GM12878 (cell line): ENCODE measurements around the gene GPLD1. TPM values are rescaled to one million over a fixed set of nuclear protein-coding genes. Genes with fewer than 3 reads are reported as not detected.

ENCODE experiments used
- ATAC-seq: fragments of 200-7000 bp; cut with Tn5 transposase; 3 replicates; pipeline ENCODE4 v1.9.1; 2020; ENCODE audit warnings: mild to moderate bottlenecking, moderate library complexity
- BruUV-seq: library from RNA; stranded (reverse); fragments of 400-500 nt; replicated peaks from 2 replicates; lab custom pipeline; 2021; lab: Mats Ljungman, UMichigan
- CTCF ChIA-PET: fragments of 300-600 bp; sonication (Branson Sonifier 250); formaldehyde crosslinking; extraction: SDS; loops from one replicate; lab custom pipeline; 2021; ENCODE audit warnings: inconsistent platforms; lab: Yijun Ruan, JAX
- POLR2A ChIA-PET: fragments of 350-600 bp; formaldehyde crosslinking; extraction: SDS; loops from one replicate; lab custom pipeline; 2021; ENCODE audit warnings: inconsistent platforms; lab: Charles Lee
- RAD21 ChIA-PET: fragments of 300-600 bp; sonication (Branson Sonifier 250); formaldehyde crosslinking; loops from one replicate; lab custom pipeline; 2023; ENCODE audit warnings: antibody characterized with exemption; ENCODE audit not compliant: unreplicated experiment; lab: Charles Lee
- SMC1A ChIA-PET: fragments of 300-600 bp; sonication (Branson Sonifier 250); formaldehyde crosslinking; loops from one replicate; lab custom pipeline; 2023; ENCODE audit not compliant: unreplicated experiment, uncharacterized antibody; lab: Charles Lee
- DNase-seq: peaks from one replicate; pipeline ENCODE4 v3.0.0-alpha.2; 2011; ENCODE audit warnings: low read depth, low spot score
- FAIRE-seq: peaks from 3 replicates; lab custom pipeline; 2011; peaks lifted over from hg19 to GRCh38; lab: Jason Lieb, UNC
- H2AFZ ChIP-seq: 2 replicates; pipeline ENCODE4 v1.6.0; 2011; ENCODE audit warnings: low read depth, low read length, control low read depth; ENCODE audit not compliant: control insufficient read depth
- H3K27ac ChIP-seq: 2 replicates; pipeline ENCODE4 v1.5.1; 2011; ENCODE audit warnings: control low read depth; ENCODE audit not compliant: control insufficient read depth, insufficient read depth
- H3K27me3 ChIP-seq, 2 experiments: replicated peaks in 1 of 2; 2 replicates each; pipeline versions ENCODE4 v1.6.0 to v1.6.1; 2011; ENCODE audit warnings: low read length in 1 of 2; ENCODE audit not compliant: control insufficient read depth in 2 of 2, insufficient read depth in 2 of 2
- H3K36me3 ChIP-seq, 2 experiments: 2 replicates each; pipeline ENCODE4 v1.5.1; 2011; ENCODE audit warnings: low read length in 1 of 2; ENCODE audit not compliant: control insufficient read depth in 2 of 2, insufficient read depth in 2 of 2
- H3K4me1 ChIP-seq: 2 replicates; pipeline ENCODE4 v1.6.1; 2011; ENCODE audit warnings: mild to moderate bottlenecking, low read length, moderate library complexity, mixed read lengths; ENCODE audit not compliant: control insufficient read depth, insufficient read depth
- H3K4me2 ChIP-seq: 2 replicates; pipeline ENCODE4 v1.6.0; 2011; ENCODE audit warnings: control low read depth; ENCODE audit not compliant: control insufficient read depth, insufficient read depth
- H3K4me3 ChIP-seq: fragments of 200-600 bp; sonication (generic); 2 replicates; pipeline ENCODE4 v1.5.1; 2016
- H3K79me2 ChIP-seq: 2 replicates; pipeline ENCODE4 v1.6.0; 2011; ENCODE audit warnings: low read length; ENCODE audit not compliant: control insufficient read depth, insufficient read depth
- H3K9ac ChIP-seq: 2 replicates; pipeline ENCODE4 v1.8.0; 2011; ENCODE audit warnings: low read length, control low read depth, mixed read lengths; ENCODE audit not compliant: control insufficient read depth, insufficient read depth
- H3K9me3 ChIP-seq: replicated peaks from 3 replicates; pipeline ENCODE4 v1.5.1; 2011; ENCODE audit warnings: mild to moderate bottlenecking, low read length; ENCODE audit not compliant: control insufficient read depth, insufficient read depth
- H4K20me1 ChIP-seq: 2 replicates; pipeline ENCODE4 v1.6.0; 2011; ENCODE audit not compliant: control insufficient read depth, insufficient read depth
- CEBPB ChIP-seq, 2 experiments: fragments of 150-350 bp in 1 of 2; IDR thresholded peaks; 2 replicates each; pipeline ENCODE4 v1.6.1; 2012 to 2014; ENCODE audit warnings: low read depth in 2 of 2, low read length in 2 of 2, borderline replicate concordance in 1 of 2, inconsistent platforms in 1 of 2
- ETV6 ChIP-seq, 2 experiments: fragments of 450-650 bp in 1 of 2; IDR thresholded peaks in 1 of 2; conservative IDR thresholded peaks in 1 of 2; 2 replicates each; pipeline ENCODE4 v1.6.1; 2014; ENCODE audit warnings: antibody characterized with exemption in 1 of 2, borderline replicate concordance in 1 of 2, low read depth in 1 of 2, mild to moderate bottlenecking in 1 of 2, moderate library complexity in 1 of 2
- LARP7 ChIP-seq: fragments of 450-650 bp; IDR thresholded peaks from 2 replicates; pipeline ENCODE4 v1.6.1; 2017; ENCODE audit warnings: mild to moderate bottlenecking
- MTA2 ChIP-seq: fragments of 450-650 bp; IDR thresholded peaks from 2 replicates; pipeline ENCODE4 v1.6.1; 2016; ENCODE audit warnings: low read depth, mild to moderate bottlenecking, moderate library complexity
- PAX5 ChIP-seq: IDR thresholded peaks from 2 replicates; pipeline ENCODE4 v1.6.1; 2011; ENCODE audit warnings: low read depth, low read length, borderline replicate concordance
- PML ChIP-seq: IDR thresholded peaks from 2 replicates; pipeline ENCODE4 v1.6.1; 2012; ENCODE audit warnings: low read length, inconsistent platforms
- RAD21 ChIP-seq: IDR thresholded peaks from 2 replicates; pipeline ENCODE4 v1.6.1; 2011; ENCODE audit warnings: mild to moderate bottlenecking, low read depth, low read length, moderate library complexity; ENCODE audit not compliant: insufficient read depth
- RELA ChIP-seq: fragments of 450-650 bp; IDR thresholded peaks from 2 replicates; pipeline ENCODE4 v1.8.0; 2014; ENCODE audit warnings: borderline replicate concordance; ENCODE audit not compliant: partially characterized antibody
- TAF1 ChIP-seq: IDR thresholded peaks from 2 replicates; pipeline ENCODE4 v1.6.1; 2011; ENCODE audit warnings: mild to moderate bottlenecking, low read depth, low read length, borderline replicate concordance
- WRNIP1 ChIP-seq: IDR thresholded peaks from 2 replicates; pipeline ENCODE4 v1.6.1; 2011; ENCODE audit warnings: low read depth, low read length, improper control_type of control experiment, borderline replicate concordance
- ZBED1 ChIP-seq: IDR thresholded peaks from 2 replicates; pipeline ENCODE4 v1.6.1; 2016; ENCODE audit warnings: borderline replicate concordance
- WGBS: methylation state at CpG from one replicate; pipeline ENCODE4 v1.1.6; 2016; ENCODE audit warnings: low lambda C conversion rate; ENCODE audit not compliant: insufficient replicate concordance, insufficient coverage; ENCODE audit errors: missing lambda C conversion rate; 5-methylcytosine and 5-hydroxymethylcytosine counted together
- in situ Hi-C: fragments of 300-500 bp; cut with MboI; formaldehyde crosslinking; loops from 9 replicates; pipeline ENCODE4 v1.14.3; 2018; ENCODE audit warnings: mixed read lengths
- intact Hi-C: fragments of 100-400 bp; cut with micrococcal nuclease; formaldehyde crosslinking; loops from one replicate; pipeline ENCODE4 v1.14.2; 2022; ENCODE audit not compliant: unreplicated experiment
- polyA plus RNA-seq, 11 experiments: library from polyadenylated mRNA; depleted of rRNA in 4 of 11; unstranded in 6 of 11; stranded (reverse) in 5 of 11; fragments of >200 nt; fragmentation: Nextera tagmentation in 4 of 11; fragmentation: Illumina TruSeq in 1 of 11; extraction: Ambion mirVana in 4 of 11; extraction: Trizol in 1 of 11; gene quantifications; 1 replicate in 1 of 11; 2 replicates in 10 of 11; pipeline versions ENCODE4 v1.2.1 to v1.2.3, GENCODE V29; 2011 to 2016; ENCODE audit warnings: inconsistent platforms in 2 of 11, missing spikeins in 2 of 11, low read depth in 1 of 11
- total RNA-seq, 4 experiments: library from RNA; depleted of rRNA in 3 of 4; stranded (reverse); fragments of >200 nt in 3 of 4; fragmentation: Illumina TruSeq in 1 of 4; extraction: Trizol in 1 of 4; gene quantifications; 2 replicates each; pipeline versions ENCODE4 v1.2.1 to v1.2.3, GENCODE V29; 2013 to 2021
- TF ChIP-seq, protein P1 (sequence below): IDR thresholded peaks from 2 replicates; pipeline ENCODE4 v1.6.1; 2012; ENCODE audit warnings: low read depth, low read length, improper control_type of control experiment
- TF ChIP-seq, protein P2 (sequence below): fragments of 450-650 bp; IDR thresholded peaks from 2 replicates; pipeline ENCODE4 v1.6.1; 2016; ENCODE audit warnings: mild to moderate bottlenecking, moderate library complexity, borderline replicate concordance
- TF ChIP-seq, protein P3 (sequence below): IDR thresholded peaks from 2 replicates; pipeline ENCODE4 v1.6.1; 2012; ENCODE audit warnings: improper control_type of control experiment, low read depth, low read length; ENCODE audit not compliant: insufficient replicate concordance

The GPLD1 gene
- total and polyA plus RNA-seq, 10 of the 15 experiments (the other 5 are each of a cell fraction or from before 2014, with no cell fraction given) = 0.04 to 1.0 (median 0.69) TPM

DNA sequence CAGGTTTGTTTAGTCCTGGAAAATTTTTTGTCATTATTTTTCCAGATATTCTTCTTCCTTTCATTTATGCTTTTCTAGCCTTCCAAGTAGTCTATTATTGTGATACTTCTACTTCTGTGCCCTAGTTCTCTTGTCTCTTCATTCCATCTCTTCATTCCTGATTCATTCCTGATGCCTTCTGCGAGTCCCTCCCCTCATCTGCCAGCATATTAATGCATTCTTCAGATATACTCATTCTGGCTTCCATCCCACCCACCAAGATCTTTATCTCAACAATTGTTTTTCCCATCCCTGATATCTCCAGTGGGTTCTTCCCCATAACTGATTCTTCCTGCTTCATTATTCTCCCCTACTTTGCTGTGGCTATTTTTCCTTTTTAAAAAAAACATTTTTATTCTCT, 40.6 kb upstream of the GPLD1 start:
- Histone ChIP-seq H3K27ac (no peak overlapping the region), H3K4me3 (no peak overlapping the region), H3K9me3 (no peaks in the 10 kb centered on the region), H3K27me3 (no peaks in the 10 kb centered on the region), H2AFZ (no peak overlapping the region), H3K36me3 (no peaks in the 10 kb centered on the region; a peak in 1 of 4 replicates), H4K20me1 (no peaks in the 10 kb centered on the region), H3K4me2 (no peak overlapping the region), H3K9ac (no peak overlapping the region), H3K79me2 (no peaks in the 10 kb centered on the region), H3K4me1 (no peaks in the 10 kb centered on the region)
- POLR2A ChIA-PET = no interaction called here
- SMC1A ChIA-PET = interaction anchor here (2.0 kb wide), 1 partner anchor 9 kb away, joined by 4 read pairs; no protein-coding TSS in a partner anchor
- ATAC-seq (no peak), FAIRE-seq (no peak), DNase-seq (no peak)
- BruUV-seq = no TSS peak
- WGBS = 64% methylated on average over 1 of the region's 1 CpG
- intact Hi-C loops (no loop called here), in situ Hi-C loops (loop anchor here (10.0 kb wide), 1 partner anchor 245 kb away; no protein-coding TSS in a partner anchor)
- CTCF ChIA-PET = interaction anchor here (1.0 to 1.1 kb wide), 2 partner anchors 9 to 54 kb away, joined by 3 to 4 read pairs; no protein-coding TSS in a partner anchor
- RAD21 ChIA-PET = no interaction called here
- TF ChIP-seq TAF1 (no peak), ETV6 (conservative IDR thresholded peaks at IDR 0.05 in 1 of 2, IDR thresholded peaks at IDR 0.05 in 1 of 2; ENCODE audit: borderline replicate concordance in 1 of 2, low read depth in 1 of 2) (no peak), RAD21 (no peak), LARP7 (no peak), CEBPB (IDR thresholded peaks at IDR 0.05; ENCODE audit: borderline replicate concordance in 1 of 2, low read depth in 2 of 2, low read length in 2 of 2) (no peak), PML (no peak), WRNIP1 (no peak), MTA2 (no peak), RELA (no peak), PAX5 (no peak), ZBED1 (no peak)
- TF ChIP-seq, protein P1, sequence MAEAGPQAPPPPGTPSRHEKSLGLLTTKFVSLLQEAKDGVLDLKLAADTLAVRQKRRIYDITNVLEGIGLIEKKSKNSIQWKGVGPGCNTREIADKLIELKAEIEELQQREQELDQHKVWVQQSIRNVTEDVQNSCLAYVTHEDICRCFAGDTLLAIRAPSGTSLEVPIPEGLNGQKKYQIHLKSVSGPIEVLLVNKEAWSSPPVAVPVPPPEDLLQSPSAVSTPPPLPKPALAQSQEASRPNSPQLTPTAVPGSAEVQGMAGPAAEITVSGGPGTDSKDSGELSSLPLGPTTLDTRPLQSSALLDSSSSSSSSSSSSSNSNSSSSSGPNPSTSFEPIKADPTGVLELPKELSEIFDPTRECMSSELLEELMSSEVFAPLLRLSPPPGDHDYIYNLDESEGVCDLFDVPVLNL = no peak
- TF ChIP-seq, protein P2, sequence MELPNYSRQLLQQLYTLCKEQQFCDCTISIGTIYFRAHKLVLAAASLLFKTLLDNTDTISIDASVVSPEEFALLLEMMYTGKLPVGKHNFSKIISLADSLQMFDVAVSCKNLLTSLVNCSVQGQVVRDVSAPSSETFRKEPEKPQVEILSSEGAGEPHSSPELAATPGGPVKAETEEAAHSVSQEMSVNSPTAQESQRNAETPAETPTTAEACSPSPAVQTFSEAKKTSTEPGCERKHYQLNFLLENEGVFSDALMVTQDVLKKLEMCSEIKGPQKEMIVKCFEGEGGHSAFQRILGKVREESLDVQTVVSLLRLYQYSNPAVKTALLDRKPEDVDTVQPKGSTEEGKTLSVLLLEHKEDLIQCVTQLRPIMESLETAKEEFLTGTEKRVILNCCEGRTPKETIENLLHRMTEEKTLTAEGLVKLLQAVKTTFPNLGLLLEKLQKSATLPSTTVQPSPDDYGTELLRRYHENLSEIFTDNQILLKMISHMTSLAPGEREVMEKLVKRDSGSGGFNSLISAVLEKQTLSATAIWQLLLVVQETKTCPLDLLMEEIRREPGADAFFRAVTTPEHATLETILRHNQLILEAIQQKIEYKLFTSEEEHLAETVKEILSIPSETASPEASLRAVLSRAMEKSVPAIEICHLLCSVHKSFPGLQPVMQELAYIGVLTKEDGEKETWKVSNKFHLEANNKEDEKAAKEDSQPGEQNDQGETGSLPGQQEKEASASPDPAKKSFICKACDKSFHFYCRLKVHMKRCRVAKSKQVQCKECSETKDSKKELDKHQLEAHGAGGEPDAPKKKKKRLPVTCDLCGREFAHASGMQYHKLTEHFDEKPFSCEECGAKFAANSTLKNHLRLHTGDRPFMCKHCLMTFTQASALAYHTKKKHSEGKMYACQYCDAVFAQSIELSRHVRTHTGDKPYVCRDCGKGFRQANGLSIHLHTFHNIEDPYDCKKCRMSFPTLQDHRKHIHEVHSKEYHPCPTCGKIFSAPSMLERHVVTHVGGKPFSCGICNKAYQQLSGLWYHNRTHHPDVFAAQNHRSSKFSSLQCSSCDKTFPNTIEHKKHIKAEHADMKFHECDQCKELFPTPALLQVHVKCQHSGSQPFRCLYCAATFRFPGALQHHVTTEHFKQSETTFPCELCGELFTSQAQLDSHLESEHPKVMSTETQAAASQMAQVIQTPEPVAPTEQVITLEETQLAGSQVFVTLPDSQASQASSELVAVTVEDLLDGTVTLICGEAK = no peak
- TF ChIP-seq, protein P3, sequence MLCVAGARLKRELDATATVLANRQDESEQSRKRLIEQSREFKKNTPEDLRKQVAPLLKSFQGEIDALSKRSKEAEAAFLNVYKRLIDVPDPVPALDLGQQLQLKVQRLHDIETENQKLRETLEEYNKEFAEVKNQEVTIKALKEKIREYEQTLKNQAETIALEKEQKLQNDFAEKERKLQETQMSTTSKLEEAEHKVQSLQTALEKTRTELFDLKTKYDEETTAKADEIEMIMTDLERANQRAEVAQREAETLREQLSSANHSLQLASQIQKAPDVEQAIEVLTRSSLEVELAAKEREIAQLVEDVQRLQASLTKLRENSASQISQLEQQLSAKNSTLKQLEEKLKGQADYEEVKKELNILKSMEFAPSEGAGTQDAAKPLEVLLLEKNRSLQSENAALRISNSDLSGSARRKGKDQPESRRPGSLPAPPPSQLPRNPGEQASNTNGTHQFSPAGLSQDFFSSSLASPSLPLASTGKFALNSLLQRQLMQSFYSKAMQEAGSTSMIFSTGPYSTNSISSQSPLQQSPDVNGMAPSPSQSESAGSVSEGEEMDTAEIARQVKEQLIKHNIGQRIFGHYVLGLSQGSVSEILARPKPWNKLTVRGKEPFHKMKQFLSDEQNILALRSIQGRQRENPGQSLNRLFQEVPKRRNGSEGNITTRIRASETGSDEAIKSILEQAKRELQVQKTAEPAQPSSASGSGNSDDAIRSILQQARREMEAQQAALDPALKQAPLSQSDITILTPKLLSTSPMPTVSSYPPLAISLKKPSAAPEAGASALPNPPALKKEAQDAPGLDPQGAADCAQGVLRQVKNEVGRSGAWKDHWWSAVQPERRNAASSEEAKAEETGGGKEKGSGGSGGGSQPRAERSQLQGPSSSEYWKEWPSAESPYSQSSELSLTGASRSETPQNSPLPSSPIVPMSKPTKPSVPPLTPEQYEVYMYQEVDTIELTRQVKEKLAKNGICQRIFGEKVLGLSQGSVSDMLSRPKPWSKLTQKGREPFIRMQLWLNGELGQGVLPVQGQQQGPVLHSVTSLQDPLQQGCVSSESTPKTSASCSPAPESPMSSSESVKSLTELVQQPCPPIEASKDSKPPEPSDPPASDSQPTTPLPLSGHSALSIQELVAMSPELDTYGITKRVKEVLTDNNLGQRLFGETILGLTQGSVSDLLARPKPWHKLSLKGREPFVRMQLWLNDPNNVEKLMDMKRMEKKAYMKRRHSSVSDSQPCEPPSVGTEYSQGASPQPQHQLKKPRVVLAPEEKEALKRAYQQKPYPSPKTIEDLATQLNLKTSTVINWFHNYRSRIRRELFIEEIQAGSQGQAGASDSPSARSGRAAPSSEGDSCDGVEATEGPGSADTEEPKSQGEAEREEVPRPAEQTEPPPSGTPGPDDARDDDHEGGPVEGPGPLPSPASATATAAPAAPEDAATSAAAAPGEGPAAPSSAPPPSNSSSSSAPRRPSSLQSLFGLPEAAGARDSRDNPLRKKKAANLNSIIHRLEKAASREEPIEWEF = no peak
